ENCODE data around the gene KCNS1.

DNA sequence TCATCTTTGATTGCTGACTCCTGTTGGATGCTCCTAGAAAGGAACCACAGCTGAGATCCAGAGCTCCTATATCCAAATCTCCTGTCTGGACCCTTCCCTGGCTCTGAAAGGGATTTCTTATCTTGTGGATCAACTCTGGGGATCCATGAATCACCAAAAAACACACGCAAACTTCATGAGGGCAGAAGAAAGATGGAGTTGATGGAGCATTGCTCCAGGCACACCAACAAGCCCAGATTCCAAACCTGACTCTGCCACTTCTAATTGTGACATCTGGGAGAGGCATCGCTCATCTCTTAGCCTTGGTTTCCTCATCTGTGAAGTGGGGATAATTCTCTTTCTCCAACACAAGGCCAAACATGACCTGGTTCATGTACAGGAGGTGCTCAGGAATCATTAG lies 6.7 kb downstream of the KCNS1 start:
- TF ChIP-seq, protein P1, sequence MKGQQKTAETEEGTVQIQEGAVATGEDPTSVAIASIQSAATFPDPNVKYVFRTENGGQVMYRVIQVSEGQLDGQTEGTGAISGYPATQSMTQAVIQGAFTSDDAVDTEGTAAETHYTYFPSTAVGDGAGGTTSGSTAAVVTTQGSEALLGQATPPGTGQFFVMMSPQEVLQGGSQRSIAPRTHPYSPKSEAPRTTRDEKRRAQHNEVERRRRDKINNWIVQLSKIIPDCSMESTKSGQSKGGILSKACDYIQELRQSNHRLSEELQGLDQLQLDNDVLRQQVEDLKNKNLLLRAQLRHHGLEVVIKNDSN (IDR thresholded peaks at IDR 0.05), result no peak
- TF ChIP-seq EP300 (IDR thresholded peaks at IDR 0.05; ENCODE audit: borderline replicate concordance) (no peak), YY1 (IDR thresholded peaks at IDR 0.05; ENCODE audit: low read depth) (no peak), CREB1 (IDR thresholded peaks at IDR 0.05; ENCODE audit: low read depth) (no peak), TCF12 (IDR thresholded peaks at IDR 0.05; ENCODE audit: low read depth) (no peak), CEBPB (IDR thresholded peaks at IDR 0.05) (no peak), TEAD4 (IDR thresholded peaks at IDR 0.05) (no peak)
- TF ChIP-seq, protein P2, sequence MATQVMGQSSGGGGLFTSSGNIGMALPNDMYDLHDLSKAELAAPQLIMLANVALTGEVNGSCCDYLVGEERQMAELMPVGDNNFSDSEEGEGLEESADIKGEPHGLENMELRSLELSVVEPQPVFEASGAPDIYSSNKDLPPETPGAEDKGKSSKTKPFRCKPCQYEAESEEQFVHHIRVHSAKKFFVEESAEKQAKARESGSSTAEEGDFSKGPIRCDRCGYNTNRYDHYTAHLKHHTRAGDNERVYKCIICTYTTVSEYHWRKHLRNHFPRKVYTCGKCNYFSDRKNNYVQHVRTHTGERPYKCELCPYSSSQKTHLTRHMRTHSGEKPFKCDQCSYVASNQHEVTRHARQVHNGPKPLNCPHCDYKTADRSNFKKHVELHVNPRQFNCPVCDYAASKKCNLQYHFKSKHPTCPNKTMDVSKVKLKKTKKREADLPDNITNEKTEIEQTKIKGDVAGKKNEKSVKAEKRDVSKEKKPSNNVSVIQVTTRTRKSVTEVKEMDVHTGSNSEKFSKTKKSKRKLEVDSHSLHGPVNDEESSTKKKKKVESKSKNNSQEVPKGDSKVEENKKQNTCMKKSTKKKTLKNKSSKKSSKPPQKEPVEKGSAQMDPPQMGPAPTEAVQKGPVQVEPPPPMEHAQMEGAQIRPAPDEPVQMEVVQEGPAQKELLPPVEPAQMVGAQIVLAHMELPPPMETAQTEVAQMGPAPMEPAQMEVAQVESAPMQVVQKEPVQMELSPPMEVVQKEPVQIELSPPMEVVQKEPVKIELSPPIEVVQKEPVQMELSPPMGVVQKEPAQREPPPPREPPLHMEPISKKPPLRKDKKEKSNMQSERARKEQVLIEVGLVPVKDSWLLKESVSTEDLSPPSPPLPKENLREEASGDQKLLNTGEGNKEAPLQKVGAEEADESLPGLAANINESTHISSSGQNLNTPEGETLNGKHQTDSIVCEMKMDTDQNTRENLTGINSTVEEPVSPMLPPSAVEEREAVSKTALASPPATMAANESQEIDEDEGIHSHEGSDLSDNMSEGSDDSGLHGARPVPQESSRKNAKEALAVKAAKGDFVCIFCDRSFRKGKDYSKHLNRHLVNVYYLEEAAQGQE (IDR thresholded peaks at IDR 0.05; ENCODE audit: low read depth), result no peak
